Kidney glomerular epithelial cell (primary cell): ENCODE measurements around the gene RALGAPA1.
"Not testable (repeated sequence)": the region's sequence is repeated elsewhere in the genome, so short reads cannot be mapped to it uniquely, and the experiment has no call there.

ENCODE experiments used
- DNase-seq: peaks from one replicate; lab custom pipeline; 2025; lab: John Stamatoyannopoulos, UW

RALGAPA1 gene

DNA sequence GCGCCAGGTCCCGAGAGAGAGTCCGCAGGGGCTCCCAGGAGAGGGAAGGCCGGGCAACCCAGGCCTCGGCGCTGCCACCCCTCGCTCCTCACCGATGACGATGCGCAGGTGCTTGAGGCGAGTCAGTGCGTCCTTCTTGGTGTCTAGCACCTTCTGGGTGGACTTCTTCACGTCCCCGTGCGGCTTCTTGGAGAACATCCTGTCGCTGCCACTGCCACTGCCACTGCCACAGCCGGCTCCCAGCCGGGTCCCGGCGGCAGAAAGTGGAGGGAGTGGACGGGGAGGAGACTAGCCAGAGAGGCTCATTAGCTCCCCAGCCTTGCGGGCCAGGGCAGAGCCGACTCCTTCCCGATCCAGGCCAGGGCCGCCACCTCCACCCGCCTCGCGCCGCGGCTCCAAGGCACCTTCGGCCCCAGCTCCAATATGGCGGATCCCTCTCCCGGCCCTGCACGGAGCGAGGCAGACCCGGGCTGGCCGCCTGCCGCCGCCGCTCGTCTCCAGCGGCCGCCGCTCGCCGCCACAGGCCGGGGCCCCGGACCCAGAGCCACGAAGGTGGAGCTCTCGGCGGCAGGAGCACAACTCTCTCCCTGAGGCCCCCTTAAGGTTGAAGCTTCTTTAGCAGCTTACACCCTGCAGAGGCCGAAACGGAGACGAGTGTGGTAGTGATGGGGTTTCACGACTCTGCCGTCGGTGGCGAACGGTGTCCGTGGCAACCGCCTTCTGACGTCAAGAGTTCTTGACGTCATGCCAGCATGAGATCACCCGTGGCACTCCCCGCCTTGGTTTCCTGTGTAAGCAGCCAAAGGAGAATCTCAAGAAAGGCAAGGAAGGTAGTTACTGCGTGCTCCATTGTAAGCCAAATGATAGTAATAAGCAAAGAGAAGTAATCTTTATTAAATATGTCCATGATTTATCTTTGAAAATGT lies at the start of gene RALGAPA1:
Gene RALGAPA1 (minus strand): TSS at position 658 of the 926 bp plus-strand sequence. CDS start 460 bp downstream, at position 198.
- peak; percentile 96 for DNase-seq

DNA sequence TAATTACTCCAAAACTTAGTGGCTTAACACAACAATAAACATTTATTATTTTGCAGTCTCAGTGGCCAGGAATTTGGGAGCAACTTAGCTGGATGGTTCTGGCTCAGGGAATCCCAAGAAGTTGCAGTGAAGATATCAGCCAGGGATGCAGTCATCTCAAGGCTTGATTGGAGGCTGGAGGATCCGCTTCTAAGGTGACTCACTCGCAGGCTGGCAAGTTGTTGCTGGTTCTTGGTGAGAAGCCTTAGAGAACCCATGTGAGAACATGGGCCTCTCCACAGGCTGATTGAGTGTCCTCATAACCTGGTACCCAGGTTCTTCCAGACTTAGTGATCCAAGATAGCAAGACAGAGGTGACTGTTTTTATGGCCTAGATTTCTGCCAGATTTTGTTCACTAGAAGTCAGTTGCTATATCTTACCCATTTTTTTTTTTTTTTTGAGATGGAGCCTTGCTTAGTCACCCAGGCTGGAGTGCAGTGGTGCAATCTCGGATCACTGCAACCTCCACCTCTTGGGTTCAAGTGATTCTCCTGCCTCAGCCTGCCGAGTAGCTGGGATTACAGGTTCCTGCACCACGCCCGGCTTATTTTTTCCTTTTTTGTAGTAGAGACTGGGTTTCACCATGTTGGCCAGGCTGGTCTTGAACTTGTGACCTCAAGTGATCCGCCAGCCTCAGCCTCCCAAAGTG lies 49.6 kb upstream of the RALGAPA1 start:
- DNase-seq: peak; percentile 26

DNA sequence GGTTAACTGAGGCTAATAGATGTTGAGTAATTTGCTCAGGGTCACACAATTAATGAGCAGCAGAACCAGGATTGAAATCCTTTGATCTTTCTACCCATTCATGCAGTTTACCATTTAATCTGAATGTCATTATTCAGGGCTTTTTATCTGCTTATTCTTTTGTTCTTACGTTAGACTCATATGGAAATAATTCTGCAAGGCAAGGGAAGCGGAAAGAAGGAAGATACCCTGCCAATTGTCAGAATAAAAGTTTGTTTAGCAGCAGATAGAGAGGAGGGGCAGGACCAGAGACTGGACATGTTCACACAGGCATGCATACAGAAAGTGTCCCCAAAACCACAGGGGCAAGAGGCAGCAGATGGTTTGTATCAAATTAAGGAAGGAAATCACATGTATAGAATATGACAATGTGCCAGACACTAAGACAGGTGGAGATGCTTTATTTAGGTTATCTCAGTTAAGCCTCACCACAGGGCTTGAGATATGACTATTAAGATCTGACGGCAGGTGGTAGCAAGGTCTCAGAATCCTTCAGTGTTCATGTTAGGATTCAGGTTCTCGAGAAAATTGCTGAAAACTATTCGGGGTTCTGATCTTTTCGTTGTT lies 46.9 kb upstream of the RALGAPA1 start:
- no peak for DNase-seq

- no peak for DNase-seq
Measured at GRCh38 chr14:35854696-35855270, 45.7 kb upstream of the RALGAPA1 start.

GRCh38 chr14:35853225-35853624 lies 44.1 kb upstream of the RALGAPA1 start:
- no peak for DNase-seq

DNA sequence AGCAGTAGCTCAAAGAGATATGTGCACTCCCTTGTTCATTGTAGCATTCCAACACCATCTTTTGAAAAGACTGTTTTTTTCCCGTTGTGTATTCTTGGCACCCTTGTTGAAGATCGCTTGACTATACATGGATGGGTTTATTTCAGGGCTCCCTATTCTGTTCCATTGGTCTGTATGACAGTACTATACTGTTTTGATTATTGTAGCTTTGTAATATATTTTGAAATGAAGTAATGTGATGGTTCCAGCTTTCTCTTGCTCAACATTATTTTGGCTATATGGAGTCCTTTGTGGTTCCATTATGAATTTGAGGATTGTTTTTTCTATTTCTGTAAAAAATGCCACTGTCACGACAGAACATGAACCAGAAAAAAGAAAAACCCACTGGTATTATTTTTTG lies 42.7 kb upstream of the RALGAPA1 start:
- no peak for DNase-seq

- no peak for DNase-seq
Measured at GRCh38 chr14:35849122-35849521, 40.0 kb upstream of the RALGAPA1 start.

GRCh38 chr14:35847636-35848035 lies 38.5 kb upstream of the RALGAPA1 start:
- DNase-seq: no peak

GRCh38 chr14:35844494-35844893 lies 35.4 kb upstream of the RALGAPA1 start:
- DNase-seq: no peak

- DNase-seq: not testable (repeated sequence)
Measured at GRCh38 chr14:35842245-35842644, 33.1 kb upstream of the RALGAPA1 start.

DNA sequence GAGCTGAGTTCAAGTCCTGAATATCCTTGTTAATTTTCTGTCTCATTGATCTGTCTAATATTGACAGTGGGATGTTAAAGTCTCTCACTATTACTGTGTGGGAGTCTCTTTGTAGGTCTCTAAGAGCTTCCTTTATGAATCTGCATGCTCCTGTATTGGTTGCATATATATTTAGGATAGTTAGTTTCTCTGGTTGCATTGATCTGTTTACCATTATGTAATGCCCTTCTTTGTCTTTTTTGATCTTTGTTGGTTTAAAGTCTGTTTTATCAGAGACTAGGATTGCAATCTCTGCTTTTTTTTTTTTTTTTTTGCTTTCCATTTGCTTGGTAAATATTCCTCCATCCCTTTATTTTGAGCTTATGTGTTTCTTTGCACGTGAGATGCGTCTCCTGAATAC lies 32.6 kb upstream of the RALGAPA1 start:
- not testable (repeated sequence) for DNase-seq

DNA sequence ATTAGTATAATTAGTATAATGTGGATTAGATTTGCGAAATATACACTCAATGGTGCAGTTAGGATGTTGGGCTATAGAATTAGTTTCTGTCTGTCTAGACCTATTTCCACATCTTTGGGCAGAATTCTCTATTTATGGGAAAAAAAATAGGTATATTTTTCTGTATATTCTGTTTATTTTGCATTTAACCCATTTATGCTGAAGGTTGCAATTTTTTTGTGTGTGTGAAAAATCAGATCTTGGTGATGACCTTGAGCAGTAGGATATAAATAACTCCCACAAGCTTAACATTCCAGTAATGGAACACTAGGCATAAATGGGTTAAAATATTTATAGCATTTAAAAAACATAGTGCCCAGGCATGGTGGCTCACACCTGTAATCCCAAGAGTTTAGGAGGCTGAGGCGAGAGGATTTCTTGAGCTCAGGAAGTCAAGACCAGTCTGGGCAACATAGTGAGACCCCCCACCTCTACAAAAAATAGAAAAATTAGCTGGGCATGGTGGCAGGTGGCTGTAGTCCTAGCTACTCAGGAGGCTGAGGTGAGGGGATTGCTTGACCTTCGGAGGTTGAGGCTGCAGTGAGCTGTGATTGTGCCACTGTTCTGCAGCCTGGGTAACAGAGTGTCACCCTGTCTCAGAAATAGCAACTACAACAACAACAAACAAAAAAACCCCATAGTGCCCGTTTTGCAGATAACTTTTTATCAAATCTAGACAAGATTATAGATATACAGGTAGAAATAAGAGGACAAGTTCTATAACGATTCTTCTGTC lies 26.3 kb upstream of the RALGAPA1 start:
- no peak for DNase-seq

GRCh38 chr14:35829449-35829848 lies 20.4 kb upstream of the RALGAPA1 start:
- no peak for DNase-seq

GRCh38 chr14:35827678-35828472 lies 18.8 kb upstream of the RALGAPA1 start:
- no peak for DNase-seq

- DNase-seq: no peak
Measured at GRCh38 chr14:35826952-35827416, 17.9 kb upstream of the RALGAPA1 start.

- peak; percentile 96 for DNase-seq
Measured at GRCh38 chr14:35826218-35826951, 17.3 kb upstream of the RALGAPA1 start, which contains the start of gene BRMS1L. TSS of gene BRMS1L (plus strand) at chr14:35826338. CDS start at chr14:35826517, 179 bp downstream.

DNA sequence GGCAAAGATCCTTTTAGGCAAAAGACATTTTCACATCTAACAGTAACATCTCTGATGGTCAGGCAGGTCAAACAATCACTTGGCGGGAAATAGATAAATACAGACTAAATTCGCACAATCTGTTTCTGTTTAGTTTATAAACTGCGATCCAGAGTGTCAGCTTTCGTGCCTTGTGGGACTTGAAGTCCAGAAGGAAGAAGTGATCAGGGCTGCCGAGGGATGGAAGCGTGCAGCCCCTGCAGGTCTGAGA lies 16.8 kb upstream of the RALGAPA1 start:
- no peak for DNase-seq

- DNase-seq: not testable (repeated sequence)
Measured at GRCh38 chr14:35824446-35825165, 15.5 kb upstream of the RALGAPA1 start.

- no peak for DNase-seq
Measured at GRCh38 chr14:35822501-35822900, 13.4 kb upstream of the RALGAPA1 start.
